ENCODE measurements around the gene RGS10.
A peak's percentile ranks its signal among the peaks of the same experiment; 100 is the strongest.

The RGS10 gene

DNA sequence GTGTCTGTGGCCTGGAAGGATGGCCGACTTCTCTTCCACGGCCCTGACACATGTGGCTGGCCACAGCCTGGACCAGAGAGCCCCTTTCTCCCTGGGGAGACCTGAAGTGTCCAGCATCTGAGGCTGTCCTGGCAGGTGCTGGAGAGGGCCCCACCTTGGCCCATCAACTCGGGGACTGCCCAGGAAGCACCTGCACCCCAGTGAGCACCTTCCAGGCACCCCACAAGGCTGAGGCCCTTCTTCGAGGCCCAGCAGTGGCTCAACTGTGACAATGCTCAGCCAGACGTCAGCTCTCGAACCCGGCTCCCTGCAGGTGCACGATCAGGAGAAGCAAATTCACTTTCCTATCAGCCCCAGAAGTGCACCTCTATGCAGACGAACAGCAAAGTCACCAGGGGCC, 24.3 kb downstream of the RGS10 start:
- no peak for DNase-seq (ENCODE audit: low spot score)

DNA sequence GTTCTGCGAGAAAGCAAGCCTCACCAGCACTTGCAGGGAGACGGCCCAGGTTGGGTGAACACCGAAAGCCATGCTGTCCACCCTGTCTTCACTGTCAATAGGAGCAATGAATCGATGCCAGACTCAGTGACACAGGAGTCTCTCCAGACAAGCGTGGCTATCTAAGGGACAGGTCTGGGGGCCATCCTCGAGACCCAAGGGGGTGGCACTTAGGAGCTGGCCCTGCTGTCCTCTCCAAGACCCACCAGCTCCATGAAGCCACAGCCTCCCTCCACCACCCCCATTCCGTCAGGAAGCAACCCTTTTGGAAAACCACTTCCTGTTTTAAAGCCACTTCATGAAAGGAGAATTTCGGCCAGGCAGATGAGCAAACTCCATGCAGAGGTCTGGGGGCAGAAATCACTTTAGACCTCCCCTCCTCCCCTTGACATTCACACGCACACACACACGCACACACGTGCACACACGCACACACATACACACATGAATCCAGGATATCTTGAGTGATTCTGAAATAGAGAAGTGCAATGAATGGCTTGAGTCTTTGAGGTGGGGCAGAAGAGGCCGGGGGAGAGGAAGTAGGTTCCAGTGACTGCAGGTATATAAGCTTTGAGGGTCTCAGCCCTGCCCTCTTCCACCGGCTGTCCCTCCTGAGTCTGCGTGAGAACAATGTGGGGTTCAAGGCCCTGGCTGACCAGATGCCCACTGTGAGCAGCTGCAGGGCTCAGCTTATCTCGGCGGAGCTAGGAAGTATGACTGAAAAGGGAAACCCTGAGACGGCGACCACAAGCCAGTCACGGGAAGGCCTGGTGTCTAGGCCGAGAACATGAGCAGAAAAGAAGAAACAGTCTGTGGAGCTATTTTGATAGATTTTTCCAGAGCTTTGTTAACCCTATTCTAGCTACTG, 25.0 kb downstream of the RGS10 start:
- DNase-seq (ENCODE audit: low spot score), result peak; percentile 81

GRCh38 chr10:119516381-119517234, 25.9 kb downstream of the RGS10 start:
- DNase-seq (ENCODE audit: low spot score), result peak; percentile 86

- DNase-seq (ENCODE audit: low spot score), result no peak
Measured at GRCh38 chr10:119515511-119516045, 26.9 kb downstream of the RGS10 start.

DNA sequence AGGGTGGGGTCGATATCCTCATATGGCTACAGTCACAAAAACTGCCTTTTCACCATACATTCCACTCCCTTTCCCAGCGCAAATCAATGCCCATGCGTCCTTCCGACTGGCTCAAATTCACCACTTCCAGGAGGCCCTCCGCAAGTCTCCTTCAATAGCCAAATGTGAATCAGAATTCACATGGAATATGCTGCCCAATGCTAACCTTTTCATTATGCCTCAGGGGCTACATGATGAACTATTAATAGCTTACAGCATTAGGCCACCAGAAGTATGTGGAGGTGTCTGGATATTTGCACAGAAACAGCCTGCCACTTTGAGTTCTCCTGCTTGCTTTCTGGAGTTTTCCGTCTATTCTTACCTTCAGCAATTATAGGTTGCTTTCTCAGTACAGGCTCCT, 27.7 kb downstream of the RGS10 start:
- no peak for DNase-seq (ENCODE audit: low spot score)

DNA sequence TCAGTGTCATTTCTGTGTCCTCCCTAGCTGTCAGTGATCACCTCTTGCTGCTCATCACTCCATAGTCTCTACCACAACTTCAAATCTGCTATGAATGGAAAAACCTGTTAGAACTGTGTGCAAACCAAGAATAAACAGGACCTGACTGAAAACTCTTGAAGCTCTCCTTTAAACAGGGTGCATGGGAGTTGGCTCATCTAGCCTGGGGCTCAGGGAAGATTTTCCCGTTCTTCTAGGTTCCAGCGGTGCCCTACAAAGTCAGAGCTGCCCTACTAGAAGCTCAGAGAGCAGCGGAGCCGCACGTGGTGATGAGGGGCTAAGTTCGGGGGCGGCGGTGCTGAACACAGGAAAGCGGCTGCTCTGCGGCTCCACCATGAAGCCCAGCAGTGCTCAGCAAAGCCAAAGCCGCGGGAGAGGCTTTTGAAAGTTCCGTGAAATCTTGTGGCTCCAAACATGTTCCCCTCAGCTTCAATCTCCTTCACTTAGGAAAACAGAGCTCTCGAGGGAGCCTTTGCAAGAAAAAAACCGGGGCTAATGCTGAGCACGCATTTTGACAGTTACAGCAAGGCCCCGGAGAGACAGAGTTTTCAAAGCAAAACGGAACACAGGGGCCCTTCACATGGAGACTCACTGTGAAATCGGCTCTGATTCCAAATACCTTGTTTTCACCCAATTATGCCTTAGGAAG, 30.5 kb downstream of the RGS10 start:
- DNase-seq (ENCODE audit: low spot score), result no peak

GRCh38 chr10:119509909-119510451, 32.5 kb downstream of the RGS10 start:
- no peak for DNase-seq (ENCODE audit: low spot score)

DNA sequence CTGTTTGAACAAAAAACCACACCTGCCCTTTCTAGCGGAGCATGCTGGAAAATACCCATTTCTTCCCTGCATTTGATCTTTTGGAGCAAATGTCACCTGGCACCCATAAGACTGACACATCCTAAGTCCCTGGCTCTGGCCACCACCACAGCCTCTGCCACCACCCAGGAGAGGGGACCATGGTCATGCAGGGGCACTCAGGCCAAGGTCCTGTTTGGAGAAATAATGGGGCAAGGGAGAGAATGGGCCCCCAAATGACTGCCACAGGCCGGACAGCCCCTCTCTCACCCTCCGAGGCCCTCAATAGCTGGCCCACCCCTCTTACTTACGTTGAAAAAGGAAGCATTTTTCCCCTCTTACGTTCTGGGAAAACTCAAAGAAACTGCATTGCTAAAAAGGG, 35.4 kb downstream of the RGS10 start:
- DNase-seq (ENCODE audit: low spot score), result no peak

- no peak for DNase-seq (ENCODE audit: low spot score)
Measured at GRCh38 chr10:119505588-119506315, 36.8 kb downstream of the RGS10 start.

DNA sequence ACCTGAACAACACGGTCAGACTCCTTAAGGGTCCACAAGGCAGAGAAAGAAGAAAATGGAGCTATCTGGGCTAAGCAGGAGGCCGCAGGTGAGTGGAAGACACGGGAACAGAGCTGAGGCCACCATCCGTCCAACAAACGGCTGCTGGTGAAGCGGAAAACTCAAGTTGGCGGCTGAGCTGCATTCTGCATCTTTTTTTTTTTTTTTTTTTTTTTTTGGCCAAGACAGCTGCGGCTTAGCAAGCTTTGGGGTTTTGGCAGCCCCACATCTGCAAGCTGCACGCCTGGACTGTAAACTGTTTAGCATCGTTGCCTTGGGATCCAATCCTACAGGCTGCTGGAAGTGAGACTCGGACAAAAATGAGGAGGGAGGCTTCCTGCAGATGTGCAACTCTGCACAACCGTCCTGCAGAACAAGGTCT, 37.4 kb downstream of the RGS10 start:
- DNase-seq (ENCODE audit: low spot score), result no peak

- DNase-seq (ENCODE audit: low spot score), result no peak
Measured at GRCh38 chr10:119504651-119505050, 37.9 kb downstream of the RGS10 start.

DNA sequence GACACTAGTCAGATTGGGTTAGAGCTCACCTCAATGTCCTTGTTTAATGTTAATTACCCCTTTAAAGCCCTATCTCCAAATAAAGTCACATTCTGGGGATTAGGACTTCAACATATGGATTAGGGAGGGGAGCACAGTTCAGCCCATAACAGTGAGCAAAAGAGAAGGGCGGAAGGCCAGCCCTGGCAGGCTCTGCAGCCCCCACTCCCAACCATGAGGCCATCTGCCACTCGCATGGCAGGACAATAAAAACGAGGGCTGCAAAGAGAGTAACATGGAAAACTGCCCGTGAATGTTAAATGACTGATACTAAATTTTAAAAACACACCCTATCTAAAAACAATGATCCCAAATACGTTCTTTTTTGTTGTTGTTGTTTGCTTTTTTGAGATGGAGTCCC, 38.7 kb downstream of the RGS10 start:
- no peak for DNase-seq (ENCODE audit: low spot score)

DNA sequence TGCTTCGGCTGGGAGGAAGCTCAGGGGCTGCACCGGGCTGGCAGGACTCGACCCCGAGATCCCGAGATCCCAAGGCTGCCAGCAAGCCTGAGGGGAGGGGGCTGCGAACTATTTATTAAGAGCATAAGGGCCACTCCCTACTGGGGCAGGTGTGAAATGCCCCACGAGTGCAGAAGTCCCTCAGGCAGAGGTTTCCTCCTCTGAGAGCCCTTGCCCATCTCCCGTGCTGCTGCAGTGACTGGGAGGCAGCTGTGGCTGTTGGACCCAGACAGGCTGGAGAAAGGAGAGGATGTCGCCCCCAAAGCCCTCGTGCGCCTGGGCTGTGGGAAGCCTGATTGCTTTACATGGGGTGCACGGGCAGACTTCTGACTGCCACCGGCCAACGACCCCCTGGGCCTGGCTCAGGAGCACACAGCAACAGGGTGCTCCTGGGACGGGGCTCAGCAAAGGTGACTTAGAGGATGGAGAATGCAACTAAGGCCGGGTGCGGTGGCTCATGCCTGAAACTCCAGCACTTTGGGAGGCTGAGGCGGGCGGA, 39.8 kb downstream of the RGS10 start:
- DNase-seq (ENCODE audit: low spot score), result no peak

DNA sequence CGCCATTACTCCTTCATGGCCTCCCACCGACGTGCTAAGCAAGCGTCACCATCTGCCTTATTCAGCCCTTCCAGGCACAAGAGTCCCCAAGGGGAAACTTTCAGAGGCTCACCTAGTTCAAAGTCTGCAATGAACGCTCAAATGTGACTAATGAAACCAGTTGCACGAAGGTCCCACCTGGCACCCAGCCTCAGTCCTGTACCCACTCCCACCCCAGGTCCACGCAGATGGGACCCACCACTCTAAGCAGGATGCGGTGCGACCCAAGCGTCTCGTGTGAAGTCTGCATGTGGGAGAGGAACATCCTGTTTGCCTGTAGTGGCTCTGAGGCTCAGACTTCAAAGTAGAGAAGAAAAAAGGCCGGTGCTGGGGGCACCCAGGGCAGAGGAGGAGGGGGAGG, 40.3 kb downstream of the RGS10 start:
- DNase-seq (ENCODE audit: low spot score), result peak; percentile 58

GRCh38 chr10:119501690-119502089, 40.8 kb downstream of the RGS10 start:
- DNase-seq (ENCODE audit: low spot score), result no peak

GRCh38 chr10:119500821-119501220, 41.7 kb downstream of the RGS10 start:
- DNase-seq (ENCODE audit: low spot score), result no peak

- no peak for DNase-seq (ENCODE audit: low spot score)
Measured at GRCh38 chr10:119500123-119500795, 42.3 kb downstream of the RGS10 start.

GRCh38 chr10:119499677-119500002, 42.9 kb downstream of the RGS10 start:
- DNase-seq (ENCODE audit: low spot score), result no peak

DNA sequence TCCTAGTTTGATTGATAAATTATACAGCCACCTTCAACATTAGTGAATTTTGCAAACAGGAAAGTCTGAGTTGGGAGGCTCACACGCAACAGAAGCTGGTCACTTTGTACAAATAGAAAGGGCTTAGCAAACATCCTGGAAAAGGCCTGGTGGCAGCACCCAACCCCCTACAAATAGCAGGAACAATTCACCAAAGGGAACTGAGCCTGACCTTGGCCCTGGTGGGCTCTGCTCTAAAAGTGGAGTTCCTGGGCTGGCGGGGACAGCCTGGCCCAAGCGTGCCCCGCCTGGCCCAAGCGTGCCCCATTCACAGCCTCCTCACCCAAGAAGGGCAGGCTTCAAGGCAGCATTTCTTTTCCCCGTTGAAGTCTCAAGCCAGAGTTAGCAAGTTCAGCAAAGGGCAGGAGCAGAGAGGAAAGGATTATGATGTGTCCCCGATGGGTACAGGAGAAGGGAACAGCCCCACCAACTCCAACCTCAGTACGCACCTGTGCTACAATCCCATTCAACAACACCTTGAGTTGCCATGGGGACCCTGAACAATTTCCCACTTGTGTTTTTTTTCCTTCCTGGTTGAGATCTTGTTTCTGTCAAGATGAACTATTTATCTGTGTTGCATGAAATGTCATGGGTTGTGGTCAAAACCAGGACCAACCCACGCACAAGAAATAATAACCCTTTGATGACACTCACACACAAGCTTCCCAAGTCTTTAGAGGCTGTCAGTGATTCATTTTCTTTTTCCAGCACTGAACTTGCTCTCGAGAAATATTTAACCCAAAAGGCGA, 43.4 kb downstream of the RGS10 start:
- no peak for DNase-seq (ENCODE audit: low spot score)

GRCh38 chr10:119497243-119497642, 45.3 kb downstream of the RGS10 start:
- no peak for DNase-seq (ENCODE audit: low spot score)

Measured in activated CD4-positive, alpha-beta T cell treated with anti-CD3 and anti-CD28 coated beads, Interleukin-2, Interleukin-4, amounts not matched to agents 100 ng/mL and 50 ng/mL, durations not matched to agents 16 hours and 8 hours (primary cell).